Endothelial cell of umbilical vein (primary cell): Measurements from ENCODE around the gene CCDC91. TPM values are rescaled to one million over a fixed set of nuclear protein-coding genes. Genes with fewer than 3 reads are reported as not detected.

Experiments used
- BruUV-seq: library from RNA; stranded (reverse); fragments of 400-500 nt; replicated peaks from 2 replicates; lab custom pipeline; 2021; lab: Mats Ljungman, UMichigan
- CTCF ChIA-PET: fragments of 300-600, 350-600 bp; sonication (Branson Sonifier 250); formaldehyde crosslinking; loops from one replicate; lab custom pipeline; 2021; ENCODE audit warnings: antibody characterized with exemption, inconsistent platforms; lab: Charles Lee
- POLR2A ChIA-PET: fragments of 300-600, 350-600 bp; sonication (Branson Sonifier 250); formaldehyde crosslinking; loops from one replicate; lab custom pipeline; 2021; ENCODE audit warnings: antibody characterized with exemption, inconsistent platforms; lab: Charles Lee
- DNase-seq: peaks from one replicate; pipeline ENCODE4 v3.0.0-alpha.2; 2011; ENCODE audit warnings: low read depth, low spot score
- FAIRE-seq: peaks from 2 replicates; lab custom pipeline; 2011; peaks lifted over from hg19 to GRCh38; lab: Jason Lieb, UNC
- H2AFZ ChIP-seq: 2 replicates; pipeline ENCODE4 v1.6.0; 2012; ENCODE audit warnings: low read depth, low read length, control low read depth, inconsistent platforms
- H3K27ac ChIP-seq: 2 replicates; pipeline ENCODE4 v1.5.1; 2011; ENCODE audit warnings: low read depth, mild to moderate bottlenecking, control low read depth, low read length, moderate library complexity; ENCODE audit not compliant: insufficient read depth
- H3K27me3 ChIP-seq, 2 experiments: 2 replicates each; pipeline versions ENCODE4 v1.6.0 to v1.6.1; 2011; ENCODE audit warnings: low read length in 2 of 2, mixed read lengths in 1 of 2; ENCODE audit not compliant: control insufficient read depth in 2 of 2, insufficient read depth in 2 of 2
- H3K36me3 ChIP-seq, 2 experiments: 2 replicates in 1 of 2; 3 replicates in 1 of 2; pipeline ENCODE4 v1.5.1; 2011; ENCODE audit warnings: low read length in 2 of 2, mild to moderate bottlenecking in 1 of 2, moderate library complexity in 1 of 2; ENCODE audit not compliant: control insufficient read depth in 2 of 2, insufficient read depth in 2 of 2; ENCODE audit errors: extremely low read depth in 1 of 2
- H3K4me1 ChIP-seq: 3 replicates; pipeline ENCODE4 v1.5.1; 2011; ENCODE audit warnings: mild to moderate bottlenecking, low read length; ENCODE audit not compliant: control insufficient read depth, insufficient read depth; ENCODE audit errors: extremely low read depth
- H3K4me2 ChIP-seq: 2 replicates; pipeline ENCODE4 v1.6.1; 2011; ENCODE audit warnings: low read length, control low read depth, mixed read lengths; ENCODE audit not compliant: insufficient read depth
- H3K4me3 ChIP-seq, 3 experiments: fragments of 200-600 bp in 1 of 3; sonication (generic), shearing (Covaris generic) in 1 of 3; replicated peaks in 1 of 3; 2 replicates each; pipeline ENCODE4 v1.5.1; 2011 to 2016; ENCODE audit warnings: control low read depth in 3 of 3, low read length in 3 of 3, mild to moderate bottlenecking in 2 of 3, inconsistent platforms in 1 of 3, low read depth in 1 of 3, moderate library complexity in 1 of 3; ENCODE audit not compliant: insufficient read depth in 1 of 3
- H3K79me2 ChIP-seq: 2 replicates; pipeline ENCODE4 v1.6.0; 2012; ENCODE audit warnings: low read length, inconsistent platforms; ENCODE audit not compliant: control insufficient read depth, insufficient read depth
- H3K9ac ChIP-seq: replicated peaks from 2 replicates; pipeline ENCODE3; 2011; ENCODE audit warnings: low read length, control low read depth; ENCODE audit not compliant: insufficient read depth; ENCODE audit errors: extremely low read depth
- H3K9me1 ChIP-seq: replicated peaks from 3 replicates; pipeline ENCODE4 v1.6.0; 2011; ENCODE audit warnings: mild to moderate bottlenecking, low read length; ENCODE audit not compliant: control insufficient read depth, insufficient read depth; ENCODE audit errors: extremely low read depth
- H3K9me3 ChIP-seq: replicated peaks from 2 replicates; pipeline ENCODE4 v1.5.1; 2012; ENCODE audit warnings: low read length, inconsistent platforms; ENCODE audit not compliant: control insufficient read depth, insufficient read depth
- H4K20me1 ChIP-seq: replicated peaks from 2 replicates; pipeline ENCODE3; 2011; ENCODE audit warnings: mild to moderate bottlenecking, low read length; ENCODE audit not compliant: control insufficient read depth, insufficient read depth; ENCODE audit errors: extremely low read depth
- CTCF ChIP-seq, 2 donors: IDR thresholded peaks; 1 replicate in 1 of 2; 2 replicates in 1 of 2; pipeline ENCODE4 v1.5.1; 2011; ENCODE audit warnings: low read length in 2 of 2, mild to moderate bottlenecking in 2 of 2, moderate library complexity in 2 of 2, control low read depth in 1 of 2, inconsistent platforms in 1 of 2, low read depth in 1 of 2; ENCODE audit not compliant: insufficient read depth in 1 of 2; ENCODE audit errors: extremely low read depth in 1 of 2
- EZH2 ChIP-seq: IDR thresholded peaks from 2 replicates; pipeline ENCODE4 v1.6.1; 2012; ENCODE audit warnings: borderline replicate concordance, low read depth, mild to moderate bottlenecking, moderate library complexity, low read length, inconsistent platforms; ENCODE audit not compliant: severe bottlenecking
- FOS ChIP-seq: IDR thresholded peaks from 2 replicates; pipeline ENCODE4 v1.6.1; 2011; ENCODE audit warnings: mild to moderate bottlenecking, low read length, moderate library complexity, borderline replicate concordance; ENCODE audit not compliant: insufficient read depth
- GATA2 ChIP-seq: IDR thresholded peaks from 2 replicates; pipeline ENCODE4 v1.7.0; 2011; ENCODE audit warnings: low read depth, mild to moderate bottlenecking, moderate library complexity, mixed read lengths, low read length; ENCODE audit not compliant: insufficient read length, insufficient read depth
- JUN ChIP-seq: IDR thresholded peaks from 2 replicates; pipeline ENCODE4 v1.6.1; 2011; ENCODE audit warnings: borderline replicate concordance, low read depth; ENCODE audit not compliant: insufficient read length, insufficient read depth
- MAX ChIP-seq: IDR thresholded peaks from 2 replicates; pipeline ENCODE4 v1.6.1; 2011; ENCODE audit not compliant: insufficient read depth, insufficient read length
- MYC ChIP-seq: IDR thresholded peaks from one replicate; pipeline ENCODE4 v1.6.1; 2011; ENCODE audit warnings: mild to moderate bottlenecking, low read depth, low read length
- POLR2A ChIP-seq: IDR thresholded peaks from 2 replicates; pipeline ENCODE4 v1.6.1; 2012; ENCODE audit warnings: low read depth, mild to moderate bottlenecking, control low read depth, low read length
- POLR2AphosphoS5 ChIP-seq: IDR thresholded peaks from 2 replicates; pipeline ENCODE4 v1.6.1; 2012; ENCODE audit warnings: low read depth, mild to moderate bottlenecking, control low read depth, low read length, moderate library complexity; ENCODE audit not compliant: insufficient read depth
- dilution Hi-C: fragments of 300-500 bp; cut with MboI; formaldehyde crosslinking; loops from one replicate; pipeline ENCODE4 v1.15.0; 2019; ENCODE audit warnings: low sequenced_read_pairs; ENCODE audit not compliant: extremely low pct_ligation_motif_present
- intact Hi-C: fragments of 100-400 bp; cut with micrococcal nuclease; formaldehyde crosslinking; loops from one replicate; pipeline ENCODE4 v1.10.0; 2022
- polyA plus RNA-seq, 4 experiments: library from polyadenylated mRNA; depleted of rRNA in 3 of 4; stranded (reverse) in 3 of 4; unstranded in 1 of 4; fragments of >200 nt; gene quantifications; 2 replicates each; pipeline versions ENCODE4 v1.2.1 to v1.2.3, GENCODE V29; 2011 to 2012; ENCODE audit warnings: missing spikeins in 1 of 4
- total RNA-seq: library from RNA; stranded (reverse); gene quantifications from 2 replicates; pipeline ENCODE4 v1.2.3, GENCODE V29; 2021

The CCDC91 gene
- total and polyA plus RNA-seq, 2 donors (not counting 3 experiments of a cell fraction or from before 2014, with no cell fraction given): 3.8 to 10.5 TPM

GRCh38 chr12:28421374-28421773 lies 231.1 kb downstream of the CCDC91 start:
- H3K36me3 ChIP-seq: no peaks in the 10 kb centered on the region
- intact Hi-C loops (no loop called here), dilution Hi-C loops (no loop called here)
- H3K27me3 ChIP-seq: no peaks in the 10 kb centered on the region
- peaks cover 13% of the 10 kb centered on the region for H3K4me1 ChIP-seq
- FAIRE-seq (no peak), DNase-seq (no peak)
- no peaks in the 10 kb centered on the region for H3K9me3 ChIP-seq
- H3K27ac ChIP-seq: no peak overlapping the region
- ChIA-PET POLR2A (no interaction called here), CTCF (no interaction called here)
- no peak overlapping the region for H3K9ac ChIP-seq
- H2AFZ ChIP-seq: no peak overlapping the region
- BruUV-seq: no TSS peak
- no peak overlapping the region for H3K4me2 ChIP-seq
- H3K9me1 ChIP-seq: no peaks in the 10 kb centered on the region
- H3K79me2 ChIP-seq: no peaks in the 10 kb centered on the region
- no peak overlapping the region for H3K4me3 ChIP-seq
- TF ChIP-seq GATA2: no peak
- no peak for TF ChIP-seq JUN
- no peak for TF ChIP-seq FOS
- no peak for TF ChIP-seq MAX
- TF ChIP-seq EZH2: no peak
- no peak for TF ChIP-seq POLR2AphosphoS5
- TF ChIP-seq MYC: no peak
- no peak for TF ChIP-seq CTCF (IDR thresholded peaks at IDR 0.05; ENCODE audit: extremely low read depth in 1 of 2, insufficient read depth in 1 of 2, low read depth in 1 of 2, low read length in 2 of 2)
- TF ChIP-seq POLR2A: no peak
- no peaks in the 10 kb centered on the region for H4K20me1 ChIP-seq
